Measurements from ENCODE around the gene CSN1S1. TPM values are rescaled to one million over a fixed set of nuclear protein-coding genes. Genes with fewer than 3 reads are reported as not detected.

CSN1S1 gene
- total and polyA plus RNA-seq, 2 of the 13 experiments (the other 11 are each of a cell fraction or from before 2014, with no cell fraction given), result not detected

DNA sequence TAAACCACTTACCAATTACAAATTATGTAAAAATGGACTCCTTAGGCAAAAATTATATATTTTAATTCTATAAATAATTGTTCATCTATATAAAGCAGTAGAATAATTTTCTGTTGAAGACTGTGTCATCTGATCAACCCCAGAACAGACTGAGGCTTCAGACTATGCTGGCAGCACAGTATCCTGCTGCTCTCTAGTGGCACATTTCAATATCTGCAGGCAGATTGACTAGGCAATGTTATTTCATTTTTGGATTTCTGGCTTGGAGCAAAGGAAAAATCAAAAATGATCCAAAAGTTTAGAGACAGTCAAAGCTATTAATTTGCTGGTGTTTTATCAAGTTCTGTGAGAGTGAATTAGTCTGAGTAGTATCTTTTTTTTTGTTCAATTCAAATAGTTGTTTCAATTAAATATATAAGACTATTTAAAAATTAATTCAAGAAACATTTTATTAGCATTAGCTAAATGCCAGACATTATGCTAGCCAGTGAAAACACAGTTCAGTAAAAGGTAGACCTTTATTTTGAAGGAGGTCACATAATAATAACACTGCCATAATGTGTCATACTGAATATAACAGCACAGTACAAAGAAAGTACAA, 49.6 kb upstream of the CSN1S1 start (continued):
- no peak for TF ChIP-seq IKZF4 (CRISPR knock-in tag; IDR thresholded peaks at IDR 0.05; ENCODE audit: borderline replicate concordance, low read depth, not compliant biosample characterization)
- no peak for TF ChIP-seq DR1 (CRISPR knock-in tag; IDR thresholded peaks at IDR 0.05)
- no peak for TF ChIP-seq ZMAT3 (CRISPR knock-in tag; conservative IDR thresholded peaks at IDR 0.05)
- peak; percentile 97 for TF ChIP-seq STAG1 (CRISPR knock-in tag; IDR thresholded peaks at IDR 0.05)
- no peak for TF ChIP-seq LCORL (IDR thresholded peaks at IDR 0.05)
- TF ChIP-seq LCORL (CRISPR knock-in tag; IDR thresholded peaks at IDR 0.05), result no peak
- no peak for TF ChIP-seq CEBPZ (IDR thresholded peaks at IDR 0.05; ENCODE audit: low read length)
- TF ChIP-seq TP53 (CRISPR knock-in tag; conservative IDR thresholded peaks at IDR 0.05), result no peak
- TF ChIP-seq ZNF124 (CRISPR knock-in tag; IDR thresholded peaks at IDR 0.05), result no peak
- TF ChIP-seq ZNF782 (CRISPR knock-in tag; IDR thresholded peaks at IDR 0.05; ENCODE audit: borderline replicate concordance), result no peak
- TF ChIP-seq ATF4 (CRISPR knock-in tag; IDR thresholded peaks at IDR 0.05), result peak in 1 of 2 experiments; percentile 36; a peak in 1 of 4 replicates
- TF ChIP-seq POGZ (CRISPR knock-in tag; IDR thresholded peaks at IDR 0.05), result peak; percentile 51; the same call in 1 of the 2 replicates
- TF ChIP-seq POGK (CRISPR knock-in tag; conservative IDR thresholded peaks at IDR 0.05), result no peak
- peak; percentile 20; the same call in 1 of the 2 replicates for TF ChIP-seq CEBPG (CRISPR knock-in tag; IDR thresholded peaks at IDR 0.05)
- peak; percentile 89 for TF ChIP-seq CTCF (CRISPR knock-in tag; IDR thresholded peaks at IDR 0.05)
- TF ChIP-seq GATAD2A (CRISPR knock-in tag; IDR thresholded peaks at IDR 0.05), result peak; percentile 68
- no peak for TF ChIP-seq EEA1 (CRISPR knock-in tag; IDR thresholded peaks at IDR 0.05; ENCODE audit: borderline replicate concordance)
- no peak for TF ChIP-seq FIP1L1 (IDR thresholded peaks at IDR 0.05; ENCODE audit: borderline replicate concordance, insufficient read depth, low read depth, low read length)
- TF ChIP-seq, protein P1, sequence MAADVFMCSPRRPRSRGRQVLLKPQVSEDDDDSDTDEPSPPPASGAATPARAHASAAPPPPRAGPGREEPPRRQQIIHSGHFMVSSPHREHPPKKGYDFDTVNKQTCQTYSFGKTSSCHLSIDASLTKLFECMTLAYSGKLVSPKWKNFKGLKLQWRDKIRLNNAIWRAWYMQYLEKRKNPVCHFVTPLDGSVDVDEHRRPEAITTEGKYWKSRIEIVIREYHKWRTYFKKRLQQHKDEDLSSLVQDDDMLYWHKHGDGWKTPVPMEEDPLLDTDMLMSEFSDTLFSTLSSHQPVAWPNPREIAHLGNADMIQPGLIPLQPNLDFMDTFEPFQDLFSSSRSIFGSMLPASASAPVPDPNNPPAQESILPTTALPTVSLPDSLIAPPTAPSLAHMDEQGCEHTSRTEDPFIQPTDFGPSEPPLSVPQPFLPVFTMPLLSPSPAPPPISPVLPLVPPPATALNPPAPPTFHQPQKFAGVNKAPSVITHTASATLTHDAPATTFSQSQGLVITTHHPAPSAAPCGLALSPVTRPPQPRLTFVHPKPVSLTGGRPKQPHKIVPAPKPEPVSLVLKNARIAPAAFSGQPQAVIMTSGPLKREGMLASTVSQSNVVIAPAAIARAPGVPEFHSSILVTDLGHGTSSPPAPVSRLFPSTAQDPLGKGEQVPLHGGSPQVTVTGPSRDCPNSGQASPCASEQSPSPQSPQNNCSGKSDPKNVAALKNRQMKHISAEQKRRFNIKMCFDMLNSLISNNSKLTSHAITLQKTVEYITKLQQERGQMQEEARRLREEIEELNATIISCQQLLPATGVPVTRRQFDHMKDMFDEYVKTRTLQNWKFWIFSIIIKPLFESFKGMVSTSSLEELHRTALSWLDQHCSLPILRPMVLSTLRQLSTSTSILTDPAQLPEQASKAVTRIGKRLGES (CRISPR knock-in tag; IDR thresholded peaks at IDR 0.05; ENCODE audit: borderline replicate concordance), result no peak
- no peak for TF ChIP-seq ZNF3 (CRISPR knock-in tag; IDR thresholded peaks at IDR 0.05)

Measured in HepG2 (cell line).